BLaER1 treated with 17β-estradiol and CSF1 and Interleukin-3, amounts not matched to agents 10 nM and 100 nM (cell line): ENCODE data around the gene CEACAM6.
"Not testable (repeated sequence)": the region's sequence is repeated elsewhere in the genome, so short reads cannot be mapped to it uniquely, and the experiment has no call there.

ENCODE experiments used
- H3K27ac ChIP-seq, 11 experiments: shearing (Covaris generic); formaldehyde crosslinking; 2 replicates each; pipeline ENCODE4 v1.8.1; 2022
- H3K27me3 ChIP-seq, 11 experiments: shearing (Covaris generic); formaldehyde crosslinking; 2 replicates each; pipeline ENCODE4 v1.8.1; 2022
- H3K36me3 ChIP-seq, 11 experiments: shearing (Covaris generic); formaldehyde crosslinking; 2 replicates each; pipeline ENCODE4 v1.8.1; 2022
- H3K4me1 ChIP-seq, 10 experiments: shearing (Covaris generic); formaldehyde crosslinking; 2 replicates each; pipeline ENCODE4 v1.8.1; 2022
- H3K4me2 ChIP-seq, 11 experiments: shearing (Covaris generic); formaldehyde crosslinking; 2 replicates each; pipeline ENCODE4 v1.8.1; 2022
- H3K4me3 ChIP-seq, 10 experiments: shearing (Covaris generic); formaldehyde crosslinking; 2 replicates each; pipeline ENCODE4 v1.8.1; 2022
- H3K9ac ChIP-seq, 11 experiments: shearing (Covaris generic); formaldehyde crosslinking; 2 replicates each; pipeline ENCODE4 v1.8.1; 2022
- H3K9me3 ChIP-seq, 11 experiments: shearing (Covaris generic); formaldehyde crosslinking; replicated peaks in 1 of 11; 2 replicates each; pipeline ENCODE4 v1.8.1; 2022
- H4K20me1 ChIP-seq, 11 experiments: shearing (Covaris generic); formaldehyde crosslinking; 2 replicates each; pipeline ENCODE4 v1.8.1; 2022
- Cebpa-rat ChIP-seq, 11 experiments: shearing (Covaris generic); IDR thresholded peaks; 2 replicates each; pipeline ENCODE4 v1.8.1; 2022

The CEACAM6 gene

DNA sequence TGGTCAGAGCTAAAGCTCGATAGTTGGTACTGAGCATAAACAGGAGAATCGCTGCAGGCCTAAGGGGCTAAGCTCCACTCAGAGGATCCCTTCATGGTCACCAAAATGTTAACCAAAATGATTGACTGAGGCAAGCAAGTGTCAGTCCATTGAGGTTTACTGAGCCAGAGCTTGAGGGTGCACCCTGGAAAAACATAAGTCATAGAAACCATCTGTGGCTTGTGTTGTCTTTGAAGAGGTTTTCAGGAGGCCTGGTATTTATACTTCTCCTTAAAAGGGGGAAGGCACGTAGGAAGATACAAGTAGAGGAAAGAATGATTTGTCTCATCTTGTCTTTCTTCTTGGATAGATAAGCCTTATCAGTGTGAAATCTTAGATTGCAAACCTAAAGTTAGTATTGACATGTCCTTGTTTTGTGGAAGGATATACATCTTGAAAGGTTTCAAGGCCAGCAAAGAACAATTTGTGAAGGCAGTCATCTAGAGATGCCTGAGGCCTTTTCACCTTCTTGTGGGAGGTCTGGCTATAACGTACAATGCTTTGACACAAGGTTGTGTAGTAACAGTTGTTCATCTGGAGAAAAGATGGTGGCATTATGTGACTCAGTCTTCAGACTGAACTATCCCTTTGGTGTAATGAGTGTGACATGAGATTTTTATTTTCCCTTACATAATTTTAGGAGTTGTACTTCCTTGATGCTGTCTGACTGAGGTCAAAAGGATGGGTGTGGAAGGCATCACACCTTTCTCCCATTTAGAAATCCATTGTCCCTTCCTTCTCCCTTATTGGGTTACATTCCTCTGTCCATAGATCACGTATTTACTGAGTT, 14.7 kb upstream of the CEACAM6 start:
- peak overlapping the region in 2 of 11 experiments; percentile 5 to 33; a peak in 4 of 22 replicates for H3K4me2 ChIP-seq

DNA sequence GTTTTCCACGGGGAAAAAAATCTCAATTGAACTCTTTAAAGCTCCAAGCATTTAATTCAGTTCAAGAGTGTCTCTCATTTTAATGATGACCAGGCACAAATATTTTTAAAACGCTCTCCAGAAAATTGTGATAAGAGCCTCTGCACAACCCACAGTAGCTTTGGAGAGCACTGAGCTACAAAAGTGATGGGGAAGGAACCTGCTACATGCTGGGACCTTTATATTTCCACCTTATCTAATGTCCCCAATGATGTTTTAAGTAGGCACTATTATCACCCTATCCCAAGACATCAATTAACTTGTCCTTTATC, 14.1 kb upstream of the CEACAM6 start:
- TF ChIP-seq Cebpa-rat (IDR thresholded peaks at IDR 0.05), result no peak
- Histone ChIP-seq H3K27ac (no peak overlapping the region), H3K4me1 (peaks cover 24 to 38% (median 34%) of the 10 kb centered on the region in 10 experiments), H3K4me3 (no peak overlapping the region), H3K9ac (no peak overlapping the region), H3K36me3 (no peaks in the 10 kb centered on the region), H3K4me2 (no peak overlapping the region), H4K20me1 (no peaks in the 10 kb centered on the region), H3K9me3 (no peaks in the 10 kb centered on the region), H3K27me3 (no peaks in the 10 kb centered on the region)

More for the DNA sequence above, 14.7 kb upstream of the CEACAM6 start:
- no peaks in the 10 kb centered on the region for H4K20me1 ChIP-seq
- no peak overlapping the region for H3K4me3 ChIP-seq
- H3K27ac ChIP-seq, result no peak overlapping the region
- H3K9me3 ChIP-seq, result no peaks in the 10 kb centered on the region
- no peak for TF ChIP-seq Cebpa-rat (IDR thresholded peaks at IDR 0.05)
- H3K27me3 ChIP-seq, result no peaks in the 10 kb centered on the region
- H3K36me3 ChIP-seq, result no peaks in the 10 kb centered on the region
- peaks cover 18 to 32% (median 28%) of the 10 kb centered on the region in 10 experiments for H3K4me1 ChIP-seq
- H3K9ac ChIP-seq, result no peak overlapping the region

DNA sequence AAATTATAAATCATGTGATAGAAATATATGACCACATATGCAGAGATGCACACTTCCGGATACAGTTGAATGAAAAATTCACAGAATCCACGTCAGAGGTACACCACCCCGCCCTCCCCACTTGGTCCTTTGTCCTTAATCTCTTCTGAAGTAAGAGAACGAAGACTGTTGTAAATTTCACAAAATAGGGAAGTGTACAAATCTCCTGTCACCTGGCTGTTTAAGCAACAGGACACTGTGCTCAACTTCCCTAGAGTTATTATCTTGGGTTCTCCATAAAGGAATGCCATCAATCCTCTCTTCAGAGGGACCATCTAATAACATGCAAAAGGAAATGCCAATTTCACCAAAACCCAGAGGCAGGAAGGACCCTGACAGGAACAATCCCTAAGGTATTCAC, 10.5 kb upstream of the CEACAM6 start:
- H3K4me2 ChIP-seq, result peak overlapping the region; percentile 53 to 83 (median 74); a peak in 21 of 22 replicates
- peak overlapping the region in 8 of 11 experiments; percentile 3 to 55 (median 48); a peak in 13 of 22 replicates for H3K9ac ChIP-seq
- H3K36me3 ChIP-seq, result no peaks in the 10 kb centered on the region
- H3K4me1 ChIP-seq, result peaks cover 37 to 60% (median 52%) of the 10 kb centered on the region in 10 experiments
- TF ChIP-seq Cebpa-rat (IDR thresholded peaks at IDR 0.05), result no peak
- no peaks in the 10 kb centered on the region for H3K27me3 ChIP-seq
- H3K27ac ChIP-seq, result peak overlapping the region in 8 of 11 experiments; percentile 27 to 75 (median 67); a peak in 16 of 22 replicates
- H3K4me3 ChIP-seq, result no peak overlapping the region
- H4K20me1 ChIP-seq, result no peaks in the 10 kb centered on the region
- no peaks in the 10 kb centered on the region for H3K9me3 ChIP-seq

DNA sequence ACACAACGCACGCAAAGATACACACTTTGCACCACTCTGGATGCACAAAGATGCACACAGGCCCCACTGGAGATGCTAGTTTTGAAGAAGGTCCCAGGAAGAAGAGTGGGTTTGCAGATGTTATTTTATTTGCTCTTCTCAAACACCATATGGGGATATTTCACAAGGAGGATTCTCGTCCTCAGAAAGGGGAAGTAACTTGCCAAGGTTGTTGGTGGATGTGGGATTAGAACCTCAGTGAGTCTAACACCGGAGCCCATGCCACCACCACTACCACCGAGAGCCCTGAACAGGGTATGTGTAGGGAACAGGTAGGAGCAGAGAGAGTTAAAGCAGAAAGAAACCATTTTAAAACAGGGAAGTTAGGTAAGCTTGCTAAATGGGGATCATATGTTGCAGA, 9.6 kb upstream of the CEACAM6 start:
- peak overlapping the region in 7 of 11 experiments; percentile 23 to 55 (median 48); a peak in 10 of 22 replicates for H3K9ac ChIP-seq
- H4K20me1 ChIP-seq, result no peaks in the 10 kb centered on the region
- H3K9me3 ChIP-seq, result no peaks in the 10 kb centered on the region
- no peaks in the 10 kb centered on the region for H3K36me3 ChIP-seq
- no peaks in the 10 kb centered on the region for H3K27me3 ChIP-seq
- peak overlapping the region; percentile 53 to 83 (median 74) for H3K4me2 ChIP-seq
- TF ChIP-seq Cebpa-rat (IDR thresholded peaks at IDR 0.05), result no peak
- peak overlapping the region in 8 of 11 experiments; percentile 45 to 75 (median 67); a peak in 16 of 22 replicates for H3K27ac ChIP-seq
- peaks cover 37 to 65% (median 51%) of the 10 kb centered on the region in 10 experiments for H3K4me1 ChIP-seq
- no peak overlapping the region for H3K4me3 ChIP-seq

DNA sequence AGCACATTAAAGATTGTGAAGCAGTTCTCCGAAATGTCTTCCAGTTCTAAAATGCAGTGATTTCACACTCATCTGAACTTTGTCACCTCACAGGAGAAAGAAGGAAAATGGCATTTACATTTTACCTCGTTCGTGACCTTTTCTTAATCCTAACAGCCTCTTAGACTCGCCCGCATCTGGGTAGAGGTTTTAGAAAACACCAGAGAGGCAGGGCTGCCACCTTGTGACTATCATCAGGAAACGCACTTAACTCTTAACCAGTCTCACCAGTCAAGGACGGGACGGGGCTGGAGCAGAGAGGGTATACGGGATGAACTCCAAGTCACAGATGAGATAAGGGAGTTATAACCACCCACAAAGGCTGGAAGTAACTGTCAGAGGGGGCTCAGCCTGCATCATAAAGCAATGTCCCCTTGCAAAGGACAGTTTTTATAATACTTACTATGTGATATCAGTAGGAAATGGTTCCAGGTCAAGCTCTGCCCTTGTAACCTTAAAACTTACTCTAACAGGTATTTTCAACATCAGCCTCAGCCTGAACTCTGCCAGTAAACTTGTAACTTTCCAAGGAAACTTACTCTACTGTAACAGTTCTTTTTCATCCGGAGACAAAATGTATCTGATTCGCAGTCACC, 8.6 kb upstream of the CEACAM6 start:
- no peaks in the 10 kb centered on the region for H3K9me3 ChIP-seq
- H3K4me3 ChIP-seq, result no peak overlapping the region
- peak overlapping the region in 8 of 11 experiments; percentile 27 to 75 (median 56); a peak in 13 of 22 replicates for H3K27ac ChIP-seq
- no peaks in the 10 kb centered on the region for H4K20me1 ChIP-seq
- H3K36me3 ChIP-seq, result no peaks in the 10 kb centered on the region
- peak overlapping the region; percentile 53 to 83 (median 74) for H3K4me2 ChIP-seq
- TF ChIP-seq Cebpa-rat (IDR thresholded peaks at IDR 0.05), result no peak
- peak overlapping the region in 4 of 11 experiments; percentile 5 to 48 (median 18); a peak in 2 of 22 replicates for H3K9ac ChIP-seq
- peaks cover 37 to 74% (median 59%) of the 10 kb centered on the region in 10 experiments for H3K4me1 ChIP-seq
- no peaks in the 10 kb centered on the region for H3K27me3 ChIP-seq

DNA sequence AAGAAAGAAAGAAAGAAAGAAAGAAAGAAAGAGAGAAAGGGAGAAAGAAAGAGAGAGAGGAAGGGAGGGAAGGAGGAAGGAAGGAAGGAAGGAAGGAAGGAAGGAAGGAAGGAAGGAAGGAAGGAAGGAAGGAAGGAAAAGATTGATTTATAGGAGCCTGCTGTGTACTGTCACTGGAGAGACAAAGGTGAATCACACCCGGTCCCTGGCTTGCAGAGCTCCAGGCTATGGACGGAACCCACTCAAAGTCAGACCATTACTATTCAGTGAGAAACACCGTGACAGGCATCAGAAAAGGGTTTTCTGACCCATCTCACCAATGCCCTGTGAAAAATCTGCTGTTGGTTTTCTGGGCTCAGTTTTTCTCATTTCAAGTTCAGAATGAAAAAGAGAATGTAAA, 7.3 kb upstream of the CEACAM6 start:
- Histone ChIP-seq H4K20me1 (no peaks in the 10 kb centered on the region), H3K9ac (no peak overlapping the region), H3K9me3 (no peaks in the 10 kb centered on the region), H3K27me3 (no peaks in the 10 kb centered on the region), H3K4me2 (peak overlapping the region in 8 of 11 experiments; percentile 3 to 77 (median 38); a peak in 14 of 22 replicates), H3K36me3 (no peaks in the 10 kb centered on the region), H3K27ac (no peak overlapping the region), H3K4me3 (no peak overlapping the region), H3K4me1 (peaks cover 33 to 84% (median 67%) of the 10 kb centered on the region in 10 experiments)
- no peak for TF ChIP-seq Cebpa-rat (IDR thresholded peaks at IDR 0.05)

DNA sequence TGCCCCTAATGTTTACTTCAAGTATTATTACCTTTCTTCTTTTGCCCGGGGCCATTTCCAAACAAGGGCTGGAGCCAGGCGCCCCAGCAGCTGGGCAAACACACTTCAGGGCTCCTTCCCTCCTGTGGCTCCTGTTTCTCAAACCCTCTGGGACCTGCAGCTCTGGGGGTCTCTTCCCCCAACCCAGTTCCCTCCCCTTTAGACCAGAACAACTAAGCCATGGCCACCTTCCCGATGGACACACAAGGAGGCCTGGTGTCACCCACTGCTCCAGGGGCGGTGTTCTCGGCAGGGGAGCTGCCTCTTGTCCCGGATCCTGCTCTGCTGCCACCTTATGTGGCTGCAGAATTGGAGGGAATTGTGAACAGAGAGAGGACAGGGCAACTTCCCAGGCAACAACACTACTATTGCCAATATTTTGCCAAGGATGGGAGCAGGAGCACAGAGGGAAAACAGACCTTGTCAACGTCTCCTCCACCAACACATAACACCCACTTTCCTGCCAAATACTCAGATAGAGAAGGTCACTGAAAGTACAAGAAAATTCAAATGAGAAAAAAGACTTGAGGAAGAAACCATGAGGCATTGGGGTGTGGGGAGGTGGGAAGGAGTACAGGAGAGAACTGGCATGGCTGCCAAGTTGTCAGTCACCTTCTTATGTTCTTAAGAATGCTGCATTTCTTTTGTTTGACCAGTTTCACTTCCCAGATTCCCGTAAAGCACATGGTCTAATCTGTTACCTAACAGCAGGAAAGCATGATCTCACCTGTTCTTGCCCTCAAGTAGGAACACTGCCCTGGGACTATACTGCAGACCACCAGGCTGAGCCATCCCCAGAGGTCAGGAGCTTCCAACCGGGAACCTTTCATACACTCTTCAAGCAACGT, 4.8 kb upstream of the CEACAM6 start:
- not testable (repeated sequence) for H3K9me3 ChIP-seq, H4K20me1 ChIP-seq, H3K27me3 ChIP-seq, H3K9ac ChIP-seq, H3K36me3 ChIP-seq, H3K27ac ChIP-seq, H3K4me3 ChIP-seq
- peak overlapping the region in 7 of 11 experiments; percentile 14 to 60 (median 29); a peak in 8 of 22 replicates for H3K4me2 ChIP-seq
- H3K4me1 ChIP-seq, result peaks cover 16 to 84% (median 71%) of the 10 kb centered on the region in 10 experiments

DNA sequence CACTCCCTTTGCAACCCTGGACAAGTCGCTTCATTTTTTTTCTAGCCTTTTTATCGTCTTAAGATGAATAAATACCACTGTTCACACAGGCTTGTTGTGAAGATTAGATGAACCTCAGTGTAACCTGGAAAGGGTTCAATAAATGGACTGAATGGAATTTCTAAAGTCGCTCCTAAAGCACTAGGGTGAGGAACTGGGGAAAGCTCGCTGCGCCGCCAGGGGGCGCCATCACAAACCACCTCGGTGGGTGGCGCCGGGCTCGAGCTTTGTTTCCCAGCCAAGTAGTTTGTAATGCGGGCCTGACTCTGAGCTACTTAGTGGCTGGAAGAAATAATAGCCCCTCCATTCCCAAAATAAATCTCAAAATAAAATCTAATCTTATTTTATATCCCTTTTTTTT, 2.2 kb upstream of the CEACAM6 start:
- Histone ChIP-seq H3K4me1 (peaks cover 16 to 84% (median 71%) of the 10 kb centered on the region in 10 experiments), H3K27ac (peak overlapping the region in 7 of 11 experiments; percentile 31 to 71 (median 64); a peak in 14 of 22 replicates), H3K4me2 (peak overlapping the region in 8 of 11 experiments; percentile 10 to 74 (median 51); a peak in 14 of 22 replicates)

More for the DNA sequence above, 2.2 kb upstream of the CEACAM6 start:
- no peaks in the 10 kb centered on the region for H3K36me3 ChIP-seq
- H4K20me1 ChIP-seq, result no peaks in the 10 kb centered on the region
- H3K9ac ChIP-seq, result peak overlapping the region in 2 of 11 experiments; percentile 15 to 36; a peak in 1 of 22 replicates
- TF ChIP-seq Cebpa-rat (IDR thresholded peaks at IDR 0.05), result no peak
- no peaks in the 10 kb centered on the region for H3K27me3 ChIP-seq
- H3K4me3 ChIP-seq, result no peak overlapping the region
- H3K9me3 ChIP-seq, result no peaks in the 10 kb centered on the region
